ENCODE data around the gene RNASE9.

The RNASE9 gene

GRCh38 chr14:20560961-20561360 is at the start of gene RNASE9:
Gene RNASE9, minus strand, starts transcription at chr14:20561047.
- Histone ChIP-seq H3K4me1 (ENCODE audit: control insufficient read depth, insufficient read depth, low read length) (no peaks in the 10 kb centered on the region), H3K36me3 (ENCODE audit: control insufficient read depth in 2 of 2, insufficient read depth in 2 of 2, low read length in 2 of 2) (no peaks in the 10 kb centered on the region), H3K27ac (ENCODE audit: low read length) (no peak within 1 kb of the TSS), H3K9me3 (ENCODE audit: control insufficient read depth in 2 of 2, low read length in 2 of 2) (no peaks in the 10 kb centered on the region), H3K4me3 (ENCODE audit: low read length in 2 of 2) (no peak within 1 kb of the TSS), H3K27me3 (ENCODE audit: control insufficient read depth in 1 of 2, insufficient read depth in 2 of 2, low read length in 2 of 2) (no peaks in the 10 kb centered on the region), H3K9ac (ENCODE audit: low read length in 2 of 2) (no peak within 1 kb of the TSS)

- H3K27me3 ChIP-seq (ENCODE audit: control insufficient read depth in 1 of 2, insufficient read depth in 2 of 2, low read length in 2 of 2): no peaks in the 10 kb centered on the region
- no peaks in the 10 kb centered on the region for H3K9me3 ChIP-seq (ENCODE audit: control insufficient read depth in 2 of 2, low read length in 2 of 2)
- no peaks in the 10 kb centered on the region for H3K36me3 ChIP-seq (ENCODE audit: control insufficient read depth in 2 of 2, insufficient read depth in 2 of 2, low read length in 2 of 2)
- peaks cover 7% of the 10 kb centered on the region for H3K4me1 ChIP-seq (ENCODE audit: control insufficient read depth, insufficient read depth, low read length)
- H3K4me3 ChIP-seq (ENCODE audit: low read length in 2 of 2): peak overlapping the region; percentile 73 to 97
- H3K27ac ChIP-seq (ENCODE audit: low read length): peak overlapping the region; percentile 33
- peak overlapping the region; percentile 56 to 66 for H3K9ac ChIP-seq (ENCODE audit: low read length in 2 of 2)
Measured at GRCh38 chr14:20610002-20610765, 49.3 kb upstream of the RNASE9 start.

- H3K4me1 ChIP-seq (ENCODE audit: control insufficient read depth, insufficient read depth, low read length): peaks cover 7% of the 10 kb centered on the region
- peak overlapping the region; percentile 33 for H3K27ac ChIP-seq (ENCODE audit: low read length)
- peak overlapping the region; percentile 56 to 66 for H3K9ac ChIP-seq (ENCODE audit: low read length in 2 of 2)
- peak overlapping the region; percentile 73 to 97 for H3K4me3 ChIP-seq (ENCODE audit: low read length in 2 of 2)
- no peaks in the 10 kb centered on the region for H3K36me3 ChIP-seq (ENCODE audit: control insufficient read depth in 2 of 2, insufficient read depth in 2 of 2, low read length in 2 of 2)
- no peaks in the 10 kb centered on the region for H3K27me3 ChIP-seq (ENCODE audit: control insufficient read depth in 1 of 2, insufficient read depth in 2 of 2, low read length in 2 of 2)
- no peaks in the 10 kb centered on the region for H3K9me3 ChIP-seq (ENCODE audit: control insufficient read depth in 2 of 2, low read length in 2 of 2)
Measured at GRCh38 chr14:20609215-20610001, 48.6 kb upstream of the RNASE9 start.

GRCh38 chr14:20608383-20609110 is 47.7 kb upstream of the RNASE9 start:
- no peaks in the 10 kb centered on the region for H3K27me3 ChIP-seq (ENCODE audit: control insufficient read depth in 1 of 2, insufficient read depth in 2 of 2, low read length in 2 of 2)
- no peak overlapping the region for H3K27ac ChIP-seq (ENCODE audit: low read length)
- H3K4me3 ChIP-seq (ENCODE audit: low read length in 2 of 2): no peak overlapping the region
- no peaks in the 10 kb centered on the region for H3K9me3 ChIP-seq (ENCODE audit: control insufficient read depth in 2 of 2, low read length in 2 of 2)
- no peak overlapping the region for H3K9ac ChIP-seq (ENCODE audit: low read length in 2 of 2)
- no peaks in the 10 kb centered on the region for H3K36me3 ChIP-seq (ENCODE audit: control insufficient read depth in 2 of 2, insufficient read depth in 2 of 2, low read length in 2 of 2)
- H3K4me1 ChIP-seq (ENCODE audit: control insufficient read depth, insufficient read depth, low read length): peaks cover 7% of the 10 kb centered on the region

- Histone ChIP-seq H3K4me3 (ENCODE audit: low read length in 2 of 2) (no peak overlapping the region), H3K9ac (ENCODE audit: low read length in 2 of 2) (no peak overlapping the region), H3K9me3 (ENCODE audit: control insufficient read depth in 2 of 2, low read length in 2 of 2) (no peaks in the 10 kb centered on the region), H3K27ac (ENCODE audit: low read length) (no peak overlapping the region), H3K36me3 (ENCODE audit: control insufficient read depth in 2 of 2, insufficient read depth in 2 of 2, low read length in 2 of 2) (no peaks in the 10 kb centered on the region), H3K27me3 (ENCODE audit: control insufficient read depth in 1 of 2, insufficient read depth in 2 of 2, low read length in 2 of 2) (no peaks in the 10 kb centered on the region), H3K4me1 (ENCODE audit: control insufficient read depth, insufficient read depth, low read length) (peaks cover 7% of the 10 kb centered on the region)
Measured at GRCh38 chr14:20607617-20608016, 46.8 kb upstream of the RNASE9 start.

- Histone ChIP-seq H3K9me3 (ENCODE audit: control insufficient read depth in 2 of 2, low read length in 2 of 2) (no peaks in the 10 kb centered on the region), H3K27ac (ENCODE audit: low read length) (no peak overlapping the region)
Measured at GRCh38 chr14:20606902-20607242, 46.0 kb upstream of the RNASE9 start.

GRCh38 chr14:20606190-20606901 is 45.5 kb upstream of the RNASE9 start:
- no peaks in the 10 kb centered on the region for H3K27me3 ChIP-seq (ENCODE audit: control insufficient read depth in 1 of 2, insufficient read depth in 2 of 2, low read length in 2 of 2)
- H3K9ac ChIP-seq (ENCODE audit: low read length in 2 of 2): no peak overlapping the region
- no peak overlapping the region for H3K27ac ChIP-seq (ENCODE audit: low read length)
- no peaks in the 10 kb centered on the region for H3K36me3 ChIP-seq (ENCODE audit: control insufficient read depth in 2 of 2, insufficient read depth in 2 of 2, low read length in 2 of 2)
- H3K9me3 ChIP-seq (ENCODE audit: control insufficient read depth in 2 of 2, low read length in 2 of 2): no peaks in the 10 kb centered on the region
- H3K4me1 ChIP-seq (ENCODE audit: control insufficient read depth, insufficient read depth, low read length): peaks cover 7% of the 10 kb centered on the region
- no peak overlapping the region for H3K4me3 ChIP-seq (ENCODE audit: low read length in 2 of 2)

More at GRCh38 chr14:20606902-20607242, 46.0 kb upstream of the RNASE9 start:
- Histone ChIP-seq H3K9ac (ENCODE audit: low read length in 2 of 2) (no peak overlapping the region), H3K4me3 (ENCODE audit: low read length in 2 of 2) (no peak overlapping the region), H3K4me1 (ENCODE audit: control insufficient read depth, insufficient read depth, low read length) (peaks cover 7% of the 10 kb centered on the region), H3K36me3 (ENCODE audit: control insufficient read depth in 2 of 2, insufficient read depth in 2 of 2, low read length in 2 of 2) (no peaks in the 10 kb centered on the region), H3K27me3 (ENCODE audit: control insufficient read depth in 1 of 2, insufficient read depth in 2 of 2, low read length in 2 of 2) (no peaks in the 10 kb centered on the region)

GRCh38 chr14:20603813-20604690 is 43.2 kb upstream of the RNASE9 start:
- H3K9me3 ChIP-seq (ENCODE audit: control insufficient read depth in 2 of 2, low read length in 2 of 2): no peaks in the 10 kb centered on the region
- no peak overlapping the region for H3K27ac ChIP-seq (ENCODE audit: low read length)
- H3K4me3 ChIP-seq (ENCODE audit: low read length in 2 of 2): no peak overlapping the region
- peaks cover 5% of the 10 kb centered on the region for H3K4me1 ChIP-seq (ENCODE audit: control insufficient read depth, insufficient read depth, low read length)
- no peak overlapping the region for H3K9ac ChIP-seq (ENCODE audit: low read length in 2 of 2)
- no peaks in the 10 kb centered on the region for H3K36me3 ChIP-seq (ENCODE audit: control insufficient read depth in 2 of 2, insufficient read depth in 2 of 2, low read length in 2 of 2)
- no peaks in the 10 kb centered on the region for H3K27me3 ChIP-seq (ENCODE audit: control insufficient read depth in 1 of 2, insufficient read depth in 2 of 2, low read length in 2 of 2)

- no peaks in the 10 kb centered on the region for H3K36me3 ChIP-seq (ENCODE audit: control insufficient read depth in 2 of 2, insufficient read depth in 2 of 2, low read length in 2 of 2)
- H3K9ac ChIP-seq (ENCODE audit: low read length in 2 of 2): no peak overlapping the region
- no peaks in the 10 kb centered on the region for H3K4me1 ChIP-seq (ENCODE audit: control insufficient read depth, insufficient read depth, low read length)
- no peaks in the 10 kb centered on the region for H3K27me3 ChIP-seq (ENCODE audit: control insufficient read depth in 1 of 2, insufficient read depth in 2 of 2, low read length in 2 of 2)
- no peak overlapping the region for H3K4me3 ChIP-seq (ENCODE audit: low read length in 2 of 2)
- H3K9me3 ChIP-seq (ENCODE audit: control insufficient read depth in 2 of 2, low read length in 2 of 2): no peaks in the 10 kb centered on the region
- H3K27ac ChIP-seq (ENCODE audit: low read length): no peak overlapping the region
Measured at GRCh38 chr14:20602583-20602982, 41.7 kb upstream of the RNASE9 start.

Measured in stomach smooth muscle (tissue), 2 donors.